Gastrocnemius medialis (tissue), 4 donors: ENCODE results near the gene ITGA3. TPM values are rescaled to one million over a fixed set of nuclear protein-coding genes. Genes with fewer than 3 reads are reported as not detected.

Experiments
- ATAC-seq, 2 donors: fragments of 150-250 bp; one replicate each; pipeline ENCODE4 v1.9.1; 2016
- DNase-seq, 2 donors: peaks; one replicate each; pipeline ENCODE4 v3.0.0-alpha.2; 2019
- H3K27ac ChIP-seq, 4 donors: fragments of 200-600 bp; sonication (generic); 1 replicate in 1 of 4; 2 replicates in 3 of 4; pipeline ENCODE4 v1.5.1; 2016 to 2018; ENCODE audit warnings: mild to moderate bottlenecking in 2 of 4, moderate library complexity in 1 of 4
- H3K27me3 ChIP-seq, 3 donors: fragments of 200-600 bp; sonication (generic) in 2 of 3; 1 replicate in 1 of 3; 2 replicates in 2 of 3; pipeline versions ENCODE4 v1.5.1 to v1.6.0; 2016 to 2019; ENCODE audit warnings: mild to moderate bottlenecking in 1 of 3, moderate library complexity in 1 of 3
- H3K36me3 ChIP-seq, 2 donors: fragments of 200-600 bp; sonication (generic) in 1 of 2; one replicate each; pipeline ENCODE4 v1.5.1; 2017 to 2018
- H3K4me1 ChIP-seq, 2 donors: fragments of 200-600 bp; sonication (generic) in 1 of 2; one replicate each; pipeline ENCODE4 v1.5.1; 2016 to 2017; ENCODE audit warnings: mild to moderate bottlenecking in 2 of 2
- H3K4me3 ChIP-seq, 4 donors: fragments of 200-600 bp; sonication (generic) in 3 of 4; 1 replicate in 1 of 4; 2 replicates in 3 of 4; pipeline ENCODE4 v1.5.1; 2016 to 2019; ENCODE audit warnings: mild to moderate bottlenecking in 2 of 4
- H3K9me3 ChIP-seq, 3 donors: fragments of 200-600 bp; sonication (generic) in 2 of 3; 1 replicate in 1 of 3; 2 replicates in 2 of 3; pipeline ENCODE4 v1.5.1; 2016 to 2019
- CTCF ChIP-seq, 5 experiments: fragments of 450-650 bp in 3 of 5; fragments of 200-600 bp in 2 of 5; sonication (generic) in 2 of 5; IDR thresholded peaks in 4 of 5; conservative IDR thresholded peaks in 1 of 5; 1 replicate in 4 of 5; 2 replicates in 1 of 5; pipeline ENCODE4 v1.5.1; 2016 to 2019; ENCODE audit warnings: antibody characterized with exemption in 5 of 5, mild to moderate bottlenecking in 3 of 5, moderate library complexity in 3 of 5
- POLR2A ChIP-seq, 2 donors: fragments of 450-650 bp; IDR thresholded peaks; one replicate each; pipeline ENCODE4 v1.6.1; 2017; ENCODE audit warnings: antibody characterized with exemption in 2 of 2, mild to moderate bottlenecking in 2 of 2, moderate library complexity in 2 of 2
- in situ Hi-C, 4 donors: fragments of 200-750 bp; cut with MboI; loops; one replicate each; pipeline versions ENCODE4 v1.15.0 to v1.8.0; 2017; ENCODE audit warnings: low sequenced_read_pairs in 4 of 4
- intact Hi-C: fragments of 100-400 bp; cut with DNase I; formaldehyde crosslinking; loops from one replicate; pipeline ENCODE4 v1.15.1; 2023; ENCODE audit warnings: low total_unique reads
- total RNA-seq, 4 donors: library from RNA; depleted of rRNA; stranded (reverse); fragments of >200 nt; gene quantifications; one replicate each; pipeline versions ENCODE4 v1.1.0 to v1.2.3, GENCODE V29; 2016

ITGA3 gene
- total RNA-seq, 4 donors from 2014 or later, result 5.1 to 25.9 (median 18.4) TPM

GRCh38 chr17:50076591-50077235 is 20.8 kb downstream of the ITGA3 start:
- Histone ChIP-seq H3K4me1 (peaks cover 19 to 20% of the 10 kb centered on the region in 2 donors), H3K27me3 (no peaks in the 10 kb centered on the region), H3K27ac (no peak overlapping the region), H3K4me3 (no peak overlapping the region), H3K9me3 (no peaks in the 10 kb centered on the region), H3K36me3 (peaks cover 0 to 47% of the 10 kb centered on the region in 2 donors)
- in situ Hi-C loops, result no loop called here
- intact Hi-C loops, result no loop called here
- no peak for ATAC-seq
- DNase-seq, result no peak
- TF ChIP-seq CTCF (IDR thresholded peaks at IDR 0.05 in 4 of 5, conservative IDR thresholded peaks at IDR 0.05 in 1 of 5) (no peak), POLR2A (IDR thresholded peaks at IDR 0.05) (no peak)

GRCh38 chr17:50078430-50078829 is 22.5 kb downstream of the ITGA3 start:
- Histone ChIP-seq H3K27me3 (no peaks in the 10 kb centered on the region), H3K27ac (no peak overlapping the region), H3K36me3 (peaks cover 0 to 40% of the 10 kb centered on the region in 2 donors), H3K4me3 (no peak overlapping the region), H3K9me3 (no peaks in the 10 kb centered on the region), H3K4me1 (peaks cover 19 to 20% of the 10 kb centered on the region in 2 donors)
- in situ Hi-C loops, result no loop called here
- no peak for ATAC-seq
- intact Hi-C loops, result no loop called here
- TF ChIP-seq CTCF (IDR thresholded peaks at IDR 0.05 in 4 of 5, conservative IDR thresholded peaks at IDR 0.05 in 1 of 5) (no peak), POLR2A (IDR thresholded peaks at IDR 0.05) (no peak)
- DNase-seq, result no peak

GRCh38 chr17:50079334-50080095 is 23.6 kb downstream of the ITGA3 start:
- TF ChIP-seq CTCF (IDR thresholded peaks at IDR 0.05 in 4 of 5, conservative IDR thresholded peaks at IDR 0.05 in 1 of 5) (peak; percentile 30 to 51 (median 50)), POLR2A (IDR thresholded peaks at IDR 0.05) (no peak)
- intact Hi-C loops, result loop anchor here (2.0 kb wide), 1 partner anchor 23 kb away; the partner anchor contains the start of gene ITGA3
- peaks cover 0 to 33% of the 10 kb centered on the region in 2 donors for H3K36me3 ChIP-seq
- in situ Hi-C loops, result no loop called here
- DNase-seq (peak in 1 of 2 donors; percentile 34), ATAC-seq (peak in 1 of 2 donors; percentile 22)
- H3K4me1 ChIP-seq, result peaks cover 19 to 20% of the 10 kb centered on the region in 2 donors
- no peaks in the 10 kb centered on the region for H3K27me3 ChIP-seq
- H3K9me3 ChIP-seq, result no peaks in the 10 kb centered on the region
- no peak overlapping the region for H3K4me3 ChIP-seq
- H3K27ac ChIP-seq, result peak overlapping the region; percentile 71 to 82 (median 78)

- intact Hi-C loops (loop anchor here (2.0 kb wide), 1 partner anchor 23 kb away; the partner anchor contains the start of gene ITGA3), in situ Hi-C loops (no loop called here)
- H3K36me3 ChIP-seq, result peaks cover 0 to 27% of the 10 kb centered on the region in 2 donors
- H3K27me3 ChIP-seq, result no peaks in the 10 kb centered on the region
- no peak for TF ChIP-seq POLR2A (IDR thresholded peaks at IDR 0.05)
- TF ChIP-seq CTCF (IDR thresholded peaks at IDR 0.05 in 4 of 5, conservative IDR thresholded peaks at IDR 0.05 in 1 of 5), result no peak
- peaks cover 19 to 20% of the 10 kb centered on the region in 2 donors for H3K4me1 ChIP-seq
- peak overlapping the region; percentile 71 to 82 (median 78) for H3K27ac ChIP-seq
- H3K9me3 ChIP-seq, result no peaks in the 10 kb centered on the region
- DNase-seq, result no peak
- peak in 1 of 2 donors; percentile 7 for ATAC-seq
- H3K4me3 ChIP-seq, result no peak overlapping the region
These were observed 24.2 kb downstream of the ITGA3 start for GRCh38 chr17:50080096-50080480.
